Peyer's patch (tissue), 4 donors: ENCODE results near the gene SLC22A31. TPM values are rescaled to one million over a fixed set of nuclear protein-coding genes. Genes with fewer than 3 reads are reported as not detected.

Experiments used
- DNase-seq, 3 donors: peaks; one replicate each; pipeline ENCODE4 v3.0.0-alpha.2; 2017 to 2019
- H3K27ac ChIP-seq, 4 donors: fragments of 200-600 bp; sonication (generic); one replicate each; pipeline ENCODE4 v1.5.1; 2016 to 2019
- H3K27me3 ChIP-seq, 2 donors: fragments of 200-600 bp; sonication (generic); one replicate each; pipeline ENCODE4 v1.5.1; 2019
- H3K36me3 ChIP-seq, 3 donors: fragments of 200-600 bp; sonication (generic); one replicate each; pipeline ENCODE4 v1.5.1; 2016 to 2019
- H3K4me1 ChIP-seq, 4 donors: fragments of 200-600 bp; sonication (generic); one replicate each; pipeline ENCODE4 v1.5.1; 2016 to 2019
- H3K4me3 ChIP-seq, 4 donors: fragments of 200-600 bp; sonication (generic); 1 replicate in 3 of 4; 2 replicates in 1 of 4; pipeline ENCODE4 v1.5.1; 2016 to 2019; ENCODE audit warnings: mild to moderate bottlenecking in 1 of 4
- H3K9me3 ChIP-seq, 4 donors: fragments of 200-600 bp; sonication (generic); one replicate each; pipeline ENCODE4 v1.5.1; 2016 to 2019; ENCODE audit warnings: mild to moderate bottlenecking in 1 of 4
- CTCF ChIP-seq, 6 experiments: fragments of 450-650 bp in 4 of 6; fragments of 200-600 bp in 2 of 6; sonication (generic) in 1 of 6; IDR thresholded peaks; one replicate each; pipeline ENCODE4 v1.5.1; 2017 to 2019; ENCODE audit warnings: antibody characterized with exemption in 6 of 6, mild to moderate bottlenecking in 3 of 6, moderate library complexity in 1 of 6
- POLR2A ChIP-seq, 2 donors: fragments of 450-650 bp; IDR thresholded peaks; one replicate each; pipeline ENCODE4 v1.5.1; 2017; ENCODE audit warnings: antibody characterized with exemption in 2 of 2, mild to moderate bottlenecking in 2 of 2, moderate library complexity in 2 of 2
- total RNA-seq, 4 donors: library from RNA; depleted of rRNA; stranded (reverse); fragments of >200 nt; gene quantifications; one replicate each; pipeline ENCODE4 v1.1.0, GENCODE V29; 2016

Gene SLC22A31
- total RNA-seq, 4 donors from 2014 or later = 0.53 to 0.67 TPM; not detected in 2

- Histone ChIP-seq H3K9me3 (no peaks in the 10 kb centered on the region), H3K4me3 (no peak overlapping the region), H3K27ac (no peak overlapping the region), H3K27me3 (no peaks in the 10 kb centered on the region), H3K36me3 (no peaks in the 10 kb centered on the region), H3K4me1 (peaks cover 5 to 12% (median 10%) of the 10 kb centered on the region in 4 donors)
- TF ChIP-seq POLR2A (IDR thresholded peaks at IDR 0.05) (no peak), CTCF (IDR thresholded peaks at IDR 0.05) (no peak)
- no peak for DNase-seq
These were observed 35.3 kb downstream of the SLC22A31 start for GRCh38 chr16:89164847-89165680.

- DNase-seq = no peak
- H3K4me1 ChIP-seq = peaks cover 5 to 12% (median 8%) of the 10 kb centered on the region in 4 donors
- H3K9me3 ChIP-seq = no peaks in the 10 kb centered on the region
- no peak overlapping the region for H3K27ac ChIP-seq
- no peak overlapping the region for H3K4me3 ChIP-seq
- no peaks in the 10 kb centered on the region for H3K27me3 ChIP-seq
- TF ChIP-seq POLR2A (IDR thresholded peaks at IDR 0.05) (no peak), CTCF (IDR thresholded peaks at IDR 0.05) (no peak)
- H3K36me3 ChIP-seq = no peaks in the 10 kb centered on the region
These were observed 35.9 kb downstream of the SLC22A31 start for GRCh38 chr16:89164436-89164835.

- Histone ChIP-seq H3K9me3 (no peaks in the 10 kb centered on the region), H3K4me3 (no peak overlapping the region), H3K4me1 (peaks cover 5 to 12% (median 8%) of the 10 kb centered on the region in 4 donors), H3K27me3 (no peaks in the 10 kb centered on the region), H3K36me3 (no peaks in the 10 kb centered on the region), H3K27ac (no peak overlapping the region)
- no peak for DNase-seq
- no peak for TF ChIP-seq POLR2A (IDR thresholded peaks at IDR 0.05)
- TF ChIP-seq CTCF (IDR thresholded peaks at IDR 0.05) = no peak
These were observed 37.0 kb downstream of the SLC22A31 start for GRCh38 chr16:89163297-89163696.

GRCh38 chr16:89161763-89162713, 38.3 kb downstream of the SLC22A31 start:
- TF ChIP-seq CTCF (IDR thresholded peaks at IDR 0.05) = no peak
- TF ChIP-seq POLR2A (IDR thresholded peaks at IDR 0.05) = no peak
- H3K27me3 ChIP-seq = no peaks in the 10 kb centered on the region
- no peaks in the 10 kb centered on the region for H3K9me3 ChIP-seq
- no peaks in the 10 kb centered on the region for H3K36me3 ChIP-seq
- no peak overlapping the region for H3K4me3 ChIP-seq
- no peak overlapping the region for H3K27ac ChIP-seq
- peaks cover under 1 to 3% (median 1%) of the 10 kb centered on the region in 4 donors for H3K4me1 ChIP-seq
- DNase-seq = no peak

GRCh38 chr16:89160977-89161701, 39.2 kb downstream of the SLC22A31 start:
- TF ChIP-seq POLR2A (IDR thresholded peaks at IDR 0.05) = no peak
- TF ChIP-seq CTCF (IDR thresholded peaks at IDR 0.05) = no peak
- Histone ChIP-seq H3K27ac (no peak overlapping the region), H3K27me3 (no peaks in the 10 kb centered on the region), H3K4me3 (no peak overlapping the region), H3K9me3 (no peaks in the 10 kb centered on the region), H3K36me3 (no peaks in the 10 kb centered on the region), H3K4me1 (no peaks in the 10 kb centered on the region)
- DNase-seq = no peak
